NCI-H187 treated with DMSO at 0.1 percent for 48 hours (cell line): Measurements from ENCODE around the gene HSD17B11.
"Not testable (repeated sequence)": the region's sequence is repeated elsewhere in the genome, so short reads cannot be mapped to it uniquely, and the experiment has no call there.

ENCODE experiments used
- DNase-seq: peaks from one replicate; lab custom pipeline; 2025; lab: John Stamatoyannopoulos, UW

Gene HSD17B11

GRCh38 chr4:87305562-87305961 lies 85.4 kb downstream of the HSD17B11 start:
- no peak for DNase-seq

GRCh38 chr4:87304745-87305432 lies 86.1 kb downstream of the HSD17B11 start:
- no peak for DNase-seq

DNA sequence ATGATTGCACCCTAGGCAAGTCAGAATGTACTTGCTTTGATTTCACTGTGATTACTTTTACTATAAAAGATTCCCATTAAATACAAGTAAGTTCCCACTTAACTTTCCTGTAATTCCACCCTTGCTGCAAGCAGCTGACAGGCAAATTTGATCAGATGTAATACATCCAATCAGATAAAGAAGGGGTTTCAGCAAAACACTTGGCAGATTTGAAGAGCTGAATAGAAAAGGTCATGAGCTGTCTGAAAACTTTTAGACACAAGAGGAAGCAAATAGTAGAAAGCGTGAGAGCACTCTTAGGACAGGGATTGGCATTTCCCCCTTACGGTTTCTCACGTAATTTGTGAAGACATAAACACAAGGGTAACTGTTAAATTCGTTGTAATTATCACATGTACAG lies 91.1 kb downstream of the HSD17B11 start:
- no peak for DNase-seq

- no peak for DNase-seq
Measured at GRCh38 chr4:87298362-87298761, 92.6 kb downstream of the HSD17B11 start.

- not testable (repeated sequence) for DNase-seq
Measured at GRCh38 chr4:87294911-87295310, 96.1 kb downstream of the HSD17B11 start.

DNA sequence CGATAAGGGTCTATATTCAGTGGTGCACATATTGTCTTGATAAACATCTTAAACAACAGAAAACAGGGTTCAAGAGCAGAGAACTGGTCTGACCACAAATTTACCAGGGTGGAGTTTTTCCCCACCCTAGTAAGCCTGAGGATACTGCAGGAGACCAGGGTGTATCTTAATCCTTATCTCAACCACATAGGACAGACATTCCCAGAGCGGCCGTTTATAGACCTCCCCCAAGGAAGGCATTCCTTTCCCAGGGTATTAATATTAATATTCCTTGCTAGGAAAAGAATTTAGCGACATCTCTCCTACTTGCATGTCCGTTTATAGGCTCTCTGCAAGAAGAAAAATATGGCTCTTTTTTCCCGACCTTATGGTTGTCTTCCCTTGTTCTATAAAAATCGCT lies 97.1 kb downstream of the HSD17B11 start:
- not testable (repeated sequence) for DNase-seq

- DNase-seq: no peak
Measured at GRCh38 chr4:87286970-87287369, 104.0 kb downstream of the HSD17B11 start.
